GM20000 (cell line): ENCODE data around the gene TRAPPC10.

Experiments
- DNase-seq: peaks from one replicate; pipeline ENCODE4 v3.0.0; 2012; ENCODE audit warnings: low spot score
- TF ChIP-seq, protein P1 (sequence below): IDR thresholded peaks from 2 replicates; pipeline ENCODE4 v1.5.1; 2012; ENCODE audit warnings: mild to moderate bottlenecking, control low read depth; ENCODE audit errors: extremely low read depth, missing control alignments

The TRAPPC10 gene

DNA sequence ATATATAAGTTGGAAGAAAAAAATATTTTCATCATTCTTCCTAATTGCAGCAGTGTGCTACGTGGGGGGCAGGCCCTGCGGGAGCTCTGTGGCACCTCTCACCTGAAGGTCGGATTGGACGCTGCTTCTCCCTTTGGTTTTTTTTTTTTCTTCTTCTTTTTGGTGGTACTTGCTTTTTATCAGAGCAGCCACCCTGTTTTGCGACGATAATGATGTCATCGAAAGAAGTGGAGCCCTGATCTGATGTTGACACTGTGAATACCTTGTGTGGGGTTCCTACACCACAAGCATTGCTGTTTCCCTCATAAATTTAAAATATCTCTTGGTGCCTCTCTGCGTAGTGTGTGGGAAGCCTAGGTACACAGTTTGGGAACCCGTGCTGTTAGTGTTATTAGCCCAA is 5.5 kb downstream of the TRAPPC10 start:
- DNase-seq: no peak
- TF ChIP-seq, protein P1, sequence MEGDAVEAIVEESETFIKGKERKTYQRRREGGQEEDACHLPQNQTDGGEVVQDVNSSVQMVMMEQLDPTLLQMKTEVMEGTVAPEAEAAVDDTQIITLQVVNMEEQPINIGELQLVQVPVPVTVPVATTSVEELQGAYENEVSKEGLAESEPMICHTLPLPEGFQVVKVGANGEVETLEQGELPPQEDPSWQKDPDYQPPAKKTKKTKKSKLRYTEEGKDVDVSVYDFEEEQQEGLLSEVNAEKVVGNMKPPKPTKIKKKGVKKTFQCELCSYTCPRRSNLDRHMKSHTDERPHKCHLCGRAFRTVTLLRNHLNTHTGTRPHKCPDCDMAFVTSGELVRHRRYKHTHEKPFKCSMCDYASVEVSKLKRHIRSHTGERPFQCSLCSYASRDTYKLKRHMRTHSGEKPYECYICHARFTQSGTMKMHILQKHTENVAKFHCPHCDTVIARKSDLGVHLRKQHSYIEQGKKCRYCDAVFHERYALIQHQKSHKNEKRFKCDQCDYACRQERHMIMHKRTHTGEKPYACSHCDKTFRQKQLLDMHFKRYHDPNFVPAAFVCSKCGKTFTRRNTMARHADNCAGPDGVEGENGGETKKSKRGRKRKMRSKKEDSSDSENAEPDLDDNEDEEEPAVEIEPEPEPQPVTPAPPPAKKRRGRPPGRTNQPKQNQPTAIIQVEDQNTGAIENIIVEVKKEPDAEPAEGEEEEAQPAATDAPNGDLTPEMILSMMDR: no peak

DNA sequence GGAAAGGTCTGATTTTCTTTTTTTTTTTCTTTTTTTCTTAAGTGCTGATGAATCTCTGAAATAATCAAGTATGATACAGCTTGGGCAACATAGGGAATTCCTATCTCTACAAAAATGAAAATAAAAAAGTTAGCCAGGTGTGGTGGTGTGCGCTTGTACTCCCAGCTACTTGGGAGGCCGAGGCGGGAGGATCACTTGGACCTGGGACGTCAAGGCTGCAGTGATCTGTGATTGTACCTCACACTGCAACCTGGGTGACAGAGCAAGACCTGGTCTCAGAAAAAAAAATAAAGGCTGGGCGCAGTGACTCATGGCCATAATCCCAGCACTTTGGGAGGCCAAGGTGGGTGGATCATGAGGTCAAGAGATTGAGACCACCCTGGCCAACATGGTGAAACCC is 6.0 kb downstream of the TRAPPC10 start:
- TF ChIP-seq, protein P1: no peak
- no peak for DNase-seq

DNA sequence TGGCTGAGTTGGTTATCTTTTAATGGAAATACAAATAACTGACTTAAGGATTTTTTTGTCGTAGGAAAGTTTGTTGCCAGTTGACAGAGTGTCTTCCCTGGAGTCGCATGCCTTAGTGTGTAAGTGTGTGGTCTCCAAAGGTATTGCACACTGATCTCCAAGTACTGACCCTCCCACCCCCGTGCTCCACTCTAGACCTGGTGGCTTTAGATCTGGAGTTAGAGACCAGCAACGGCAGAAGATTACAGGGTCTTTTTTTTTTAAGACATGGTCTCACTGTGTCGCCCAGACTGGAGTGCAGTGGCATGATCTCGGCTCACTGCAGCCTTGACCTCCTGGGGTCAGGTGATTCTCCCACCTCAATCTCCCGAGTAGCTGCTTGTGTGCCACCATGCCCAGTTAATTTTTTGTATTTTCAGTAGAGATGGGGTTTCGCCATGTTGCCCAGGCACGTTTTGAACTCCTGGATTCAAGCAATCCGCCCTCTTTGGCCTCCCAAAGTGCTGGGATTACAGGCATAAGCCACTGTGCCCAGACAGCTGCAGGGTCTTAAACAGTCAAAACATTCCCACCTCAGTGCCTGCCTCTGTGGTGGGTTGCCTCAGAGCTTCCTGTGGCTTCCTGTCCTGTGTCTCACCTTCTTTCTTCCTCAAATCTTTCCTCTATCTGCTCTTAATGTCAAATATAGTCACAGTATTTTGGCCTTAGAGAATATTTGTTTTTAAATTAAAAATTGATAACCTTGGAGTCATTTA is 6.9 kb downstream of the TRAPPC10 start:
- TF ChIP-seq, protein P1: no peak
- DNase-seq: no peak

DNA sequence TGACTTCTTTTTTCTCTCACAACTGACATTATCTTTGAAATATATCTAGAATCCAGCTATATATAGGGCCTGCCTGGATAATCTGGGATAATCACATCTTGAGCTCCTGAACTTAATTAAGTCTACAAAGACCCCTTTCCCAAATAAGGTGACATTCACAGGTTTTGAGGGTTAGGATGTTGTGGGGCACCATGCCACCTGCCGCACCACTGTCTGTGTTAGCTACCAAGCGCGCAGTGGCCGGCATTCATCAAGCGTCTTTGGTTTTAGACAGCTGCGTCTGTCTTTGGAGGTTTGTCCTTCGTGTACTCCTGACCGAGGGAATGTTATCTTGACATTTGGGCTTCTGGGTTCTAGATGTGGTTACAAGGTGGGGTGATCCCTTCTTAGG is 7.5 kb downstream of the TRAPPC10 start:
- TF ChIP-seq, protein P1: no peak
- no peak for DNase-seq

DNA sequence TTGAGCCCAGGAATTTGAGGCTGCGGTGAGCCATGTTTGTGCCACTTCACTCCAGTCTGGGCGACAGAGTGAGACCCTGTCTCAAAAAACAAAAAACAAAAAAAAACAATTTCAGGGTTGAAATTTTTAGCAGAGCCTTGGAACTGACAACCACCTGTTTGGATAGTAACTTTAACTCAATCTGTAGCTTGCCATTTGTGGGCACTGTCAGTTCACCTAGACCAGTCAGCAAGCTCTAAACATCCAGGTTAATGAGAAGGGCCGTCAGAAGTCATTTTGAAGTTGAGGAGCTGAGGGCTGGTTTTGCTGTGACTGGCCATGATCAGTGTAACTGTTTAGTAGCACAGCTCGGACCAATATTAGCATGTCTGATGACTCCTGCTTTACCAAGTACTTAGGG is 8.4 kb downstream of the TRAPPC10 start:
- no peak for DNase-seq
- TF ChIP-seq, protein P1: no peak

DNA sequence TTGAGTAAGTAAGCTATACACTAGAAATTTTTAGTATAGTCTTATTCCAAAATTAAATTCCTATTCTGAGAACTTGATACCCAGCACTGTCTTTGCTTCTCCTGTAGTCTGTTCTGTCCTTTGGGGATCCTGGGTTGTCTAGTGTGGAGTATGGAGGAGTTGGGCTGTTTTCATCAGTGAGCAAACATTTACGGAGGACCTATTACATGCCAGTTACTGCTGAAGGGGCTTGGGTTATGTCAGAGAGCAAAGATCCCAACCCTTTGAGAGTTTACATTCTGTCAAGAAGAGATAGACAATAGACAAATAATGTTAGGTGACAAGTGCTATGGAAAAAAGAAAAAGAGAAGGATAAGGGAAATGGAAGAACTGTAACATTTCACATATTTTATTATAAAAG is 9.0 kb downstream of the TRAPPC10 start:
- no peak for DNase-seq
- TF ChIP-seq, protein P1: no peak

DNA sequence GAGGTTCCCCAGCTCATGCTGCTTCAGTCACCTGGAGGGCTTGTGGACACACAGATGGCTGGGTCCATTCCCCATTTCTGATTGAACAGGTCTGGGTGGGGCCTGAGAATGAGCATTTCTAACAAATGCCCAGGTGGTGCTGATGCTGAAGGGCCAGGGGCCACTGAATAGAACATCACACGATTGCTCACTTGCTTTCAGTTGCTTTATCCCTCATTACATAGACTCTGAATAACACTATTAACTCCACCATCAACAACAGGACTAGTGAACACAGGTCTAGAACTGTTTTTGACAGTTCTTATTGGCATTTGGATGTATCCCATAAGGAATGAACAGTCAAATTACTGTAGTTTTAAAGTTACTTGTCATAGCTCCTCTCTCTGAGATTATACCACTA is 12.1 kb downstream of the TRAPPC10 start:
- DNase-seq: no peak
- TF ChIP-seq, protein P1: no peak
